Loucy (cell line): ENCODE results near the gene MAPK8.

Experiments
- EZH2phosphoT487 ChIP-seq: fragments of 200-600 bp; IDR thresholded peaks from 2 replicates; pipeline ENCODE4 v1.6.1; 2018; ENCODE audit warnings: antibody characterized with exemption, mild to moderate bottlenecking, moderate library complexity, borderline replicate concordance
- TF ChIP-seq, protein P1 (sequence below): fragments of 200-600 bp; sonication (generic); conservative IDR thresholded peaks from 2 replicates; pipeline ENCODE4 v1.5.1; 2014; ENCODE audit warnings: mild to moderate bottlenecking, antibody characterized with exemption, low read length

DNA sequence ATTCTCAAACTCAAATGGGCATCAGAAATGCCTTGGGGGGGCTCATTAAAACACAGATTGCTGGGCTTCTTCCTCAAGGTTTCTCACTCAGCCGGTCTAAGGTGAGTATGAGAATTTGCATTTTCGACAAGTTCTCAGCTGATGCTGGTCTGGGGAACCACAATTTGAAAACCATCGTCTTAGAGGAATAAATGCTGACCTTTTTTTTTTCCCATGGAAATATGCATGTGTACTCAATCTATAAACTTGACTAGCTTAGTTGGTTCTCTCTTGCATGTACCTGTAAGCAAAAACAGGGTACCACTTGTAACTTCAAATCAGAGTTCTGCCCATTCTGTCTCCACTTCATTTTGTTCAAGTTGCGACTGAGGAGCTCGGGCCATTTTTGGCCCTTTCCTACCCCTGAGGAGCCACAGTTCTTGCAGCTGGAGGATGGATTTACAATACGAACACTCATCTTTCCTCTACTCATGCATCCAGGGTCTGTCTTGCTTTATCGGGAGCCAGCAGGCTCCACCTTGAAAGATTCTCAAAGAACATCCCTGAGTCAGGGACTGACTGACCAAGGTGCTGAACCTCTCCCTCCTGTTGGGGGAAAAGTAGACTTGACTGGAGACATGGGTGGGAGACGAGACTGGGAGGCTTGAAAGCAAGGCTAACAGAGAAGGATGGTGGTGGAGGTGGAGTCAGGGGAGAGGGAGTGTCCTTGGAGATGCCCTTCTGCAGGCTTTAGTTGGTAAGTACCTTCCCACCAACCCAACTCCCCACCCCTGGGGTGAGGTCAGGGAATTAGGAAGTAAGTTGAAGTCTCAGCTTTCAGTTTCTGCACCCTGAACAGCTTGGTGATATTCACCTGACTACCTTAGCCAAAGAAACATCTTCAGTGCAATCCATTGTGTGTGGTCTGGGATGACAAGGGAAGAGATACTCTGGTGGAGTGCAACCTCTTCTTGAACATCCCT lies 3.7 kb upstream of the MAPK8 start:
- no peak for TF ChIP-seq EZH2phosphoT487
- TF ChIP-seq, protein P1, sequence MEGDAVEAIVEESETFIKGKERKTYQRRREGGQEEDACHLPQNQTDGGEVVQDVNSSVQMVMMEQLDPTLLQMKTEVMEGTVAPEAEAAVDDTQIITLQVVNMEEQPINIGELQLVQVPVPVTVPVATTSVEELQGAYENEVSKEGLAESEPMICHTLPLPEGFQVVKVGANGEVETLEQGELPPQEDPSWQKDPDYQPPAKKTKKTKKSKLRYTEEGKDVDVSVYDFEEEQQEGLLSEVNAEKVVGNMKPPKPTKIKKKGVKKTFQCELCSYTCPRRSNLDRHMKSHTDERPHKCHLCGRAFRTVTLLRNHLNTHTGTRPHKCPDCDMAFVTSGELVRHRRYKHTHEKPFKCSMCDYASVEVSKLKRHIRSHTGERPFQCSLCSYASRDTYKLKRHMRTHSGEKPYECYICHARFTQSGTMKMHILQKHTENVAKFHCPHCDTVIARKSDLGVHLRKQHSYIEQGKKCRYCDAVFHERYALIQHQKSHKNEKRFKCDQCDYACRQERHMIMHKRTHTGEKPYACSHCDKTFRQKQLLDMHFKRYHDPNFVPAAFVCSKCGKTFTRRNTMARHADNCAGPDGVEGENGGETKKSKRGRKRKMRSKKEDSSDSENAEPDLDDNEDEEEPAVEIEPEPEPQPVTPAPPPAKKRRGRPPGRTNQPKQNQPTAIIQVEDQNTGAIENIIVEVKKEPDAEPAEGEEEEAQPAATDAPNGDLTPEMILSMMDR = no peak
